ENCODE results near the gene TIGD1. TPM values are rescaled to one million over a fixed set of nuclear protein-coding genes. Genes with fewer than 3 reads are reported as not detected.

Gene TIGD1
- total and polyA plus RNA-seq, 2 experiments from 2014 or later = 7.6 to 9.3 TPM

DNA sequence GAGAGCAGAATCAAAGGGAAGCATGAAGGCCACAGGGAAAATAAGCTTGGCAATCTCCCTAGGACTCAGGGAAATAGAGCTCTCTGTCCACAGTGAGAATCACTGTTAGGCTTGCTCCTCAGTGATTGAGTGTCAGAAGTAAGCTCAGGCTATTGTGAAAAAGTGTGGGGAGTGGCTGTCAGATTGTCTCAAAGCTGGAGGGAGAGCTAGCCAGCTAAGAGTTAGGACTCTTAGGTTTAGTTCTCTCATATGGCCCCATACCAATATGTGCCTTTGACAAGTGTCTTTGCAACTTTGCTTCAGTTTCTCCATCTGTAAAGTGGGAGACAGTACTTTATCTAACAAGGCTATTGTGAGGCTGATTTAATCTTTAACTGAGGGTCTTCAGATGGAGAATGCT, 17.4 kb upstream of the TIGD1 start:
- ATAC-seq = no peak
- H3K36me3 Mint-ChIP-seq (ENCODE audit: low read depth) = peaks cover 75% of the 10 kb centered on the region
- Histone ChIP-seq H3K4me1 (ENCODE audit: insufficient read depth) (no peaks in the 10 kb centered on the region), H3K9me2 (ENCODE audit: insufficient read depth) (no peaks in the 10 kb centered on the region), H2AFZ (no peak overlapping the region), H3K36me3 (ENCODE audit: insufficient read depth) (peaks cover 39% of the 10 kb centered on the region), H3K79me2 (replicated peaks; ENCODE audit: insufficient read depth) (no peaks in the 10 kb centered on the region), H3K4me3 (no peak overlapping the region), H4K20me1 (replicated peaks; ENCODE audit: insufficient read depth) (peaks cover 10% of the 10 kb centered on the region), H3K4me2 (no peak overlapping the region), H3F3A (replicated peaks; ENCODE audit: low read depth) (no peaks in the 10 kb centered on the region), H3K27me3 (ENCODE audit: insufficient read depth) (no peaks in the 10 kb centered on the region), H3K27ac (ENCODE audit: low read depth) (no peak overlapping the region)
- TF ChIP-seq POLR2AphosphoS5 (IDR thresholded peaks at IDR 0.05; ENCODE audit: low read depth) = no peak
- TF ChIP-seq, protein P1, sequence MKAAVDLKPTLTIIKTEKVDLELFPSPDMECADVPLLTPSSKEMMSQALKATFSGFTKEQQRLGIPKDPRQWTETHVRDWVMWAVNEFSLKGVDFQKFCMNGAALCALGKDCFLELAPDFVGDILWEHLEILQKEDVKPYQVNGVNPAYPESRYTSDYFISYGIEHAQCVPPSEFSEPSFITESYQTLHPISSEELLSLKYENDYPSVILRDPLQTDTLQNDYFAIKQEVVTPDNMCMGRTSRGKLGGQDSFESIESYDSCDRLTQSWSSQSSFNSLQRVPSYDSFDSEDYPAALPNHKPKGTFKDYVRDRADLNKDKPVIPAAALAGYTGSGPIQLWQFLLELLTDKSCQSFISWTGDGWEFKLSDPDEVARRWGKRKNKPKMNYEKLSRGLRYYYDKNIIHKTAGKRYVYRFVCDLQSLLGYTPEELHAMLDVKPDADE (IDR thresholded peaks at IDR 0.05) = no peak
- no peak for TF ChIP-seq STAT1 (IDR thresholded peaks at IDR 0.05; ENCODE audit: unreplicated experiment)
- H3K9me3 Mint-ChIP-seq = no peaks in the 10 kb centered on the region
- H3K4me3 Mint-ChIP-seq = no peak overlapping the region
- 0 out of 3 replicates have a peak, but pooled peaks cover 3% of the 10 kb centered on the region for H3K4me1 Mint-ChIP-seq
- peaks cover 3% of the 10 kb centered on the region for H3K27me3 Mint-ChIP-seq (ENCODE audit: insufficient read depth, low read depth, poor library complexity)
- no peak overlapping the region; the same call in 1 of the 2 replicates for H3K27ac Mint-ChIP-seq
- no peak for DNase-seq (ENCODE audit: low spot score)

DNA sequence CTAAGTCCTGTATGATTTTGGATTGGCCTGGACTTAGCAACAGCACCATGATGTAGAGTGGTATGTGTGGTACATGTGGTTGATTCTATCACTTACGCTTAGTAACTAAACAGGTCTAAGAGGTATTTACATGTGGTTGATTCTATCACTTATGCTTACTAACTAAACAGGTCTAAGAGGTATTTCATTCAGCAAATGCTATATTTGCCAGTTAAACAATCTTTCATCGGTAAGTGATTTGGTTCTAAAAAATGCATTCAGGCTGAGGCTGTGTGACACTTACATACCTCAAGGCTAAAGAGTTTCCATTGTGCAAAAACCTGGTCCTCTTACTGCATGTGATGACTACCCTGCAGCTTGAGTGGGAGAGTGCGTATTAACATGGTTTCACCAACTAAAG, 13.2 kb upstream of the TIGD1 start:
- H3K4me3 ChIP-seq = no peak overlapping the region
- no peak for ATAC-seq
- H3K4me1 Mint-ChIP-seq = no peaks in the 10 kb centered on the region
- H3K4me1 ChIP-seq (ENCODE audit: insufficient read depth) = no peaks in the 10 kb centered on the region
- no peak overlapping the region for H3K4me3 Mint-ChIP-seq
- H3K9me3 Mint-ChIP-seq = no peaks in the 10 kb centered on the region
- H3K27ac ChIP-seq (ENCODE audit: low read depth) = no peak overlapping the region
- H3K36me3 ChIP-seq (ENCODE audit: insufficient read depth) = peaks cover 37% of the 10 kb centered on the region
- H3K79me2 ChIP-seq (replicated peaks; ENCODE audit: insufficient read depth) = no peaks in the 10 kb centered on the region; the same call in 1 of the 2 replicates
- peaks cover 69% of the 10 kb centered on the region for H3K36me3 Mint-ChIP-seq (ENCODE audit: low read depth)
- H3K9me2 ChIP-seq (ENCODE audit: insufficient read depth) = no peaks in the 10 kb centered on the region
- no peaks in the 10 kb centered on the region for H3F3A ChIP-seq (replicated peaks; ENCODE audit: low read depth)
- peaks cover under 1% of the 10 kb centered on the region for H3K27me3 Mint-ChIP-seq (ENCODE audit: insufficient read depth, low read depth, poor library complexity)
- no peak overlapping the region for H2AFZ ChIP-seq
- peaks cover 10% of the 10 kb centered on the region for H4K20me1 ChIP-seq (replicated peaks; ENCODE audit: insufficient read depth)
- H3K4me2 ChIP-seq = no peak overlapping the region
- H3K27me3 ChIP-seq (ENCODE audit: insufficient read depth) = no peaks in the 10 kb centered on the region
- H3K27ac Mint-ChIP-seq = no peak overlapping the region
- no peak for DNase-seq (ENCODE audit: low spot score)
- no peak for TF ChIP-seq ZNF114 (CRISPR knock-in tag; IDR thresholded peaks at IDR 0.05)
- TF ChIP-seq ZNF331 (CRISPR knock-in tag; IDR thresholded peaks at IDR 0.05; ENCODE audit: low read depth) = no peak
- no peak for TF ChIP-seq NANOG (IDR thresholded peaks at IDR 0.05; ENCODE audit: borderline replicate concordance)
- TF ChIP-seq EZH2 (IDR thresholded peaks at IDR 0.05; ENCODE audit: low read depth, unreplicated experiment) = no peak
- TF ChIP-seq JUNB (IDR thresholded peaks at IDR 0.05; ENCODE audit: unreplicated experiment) = no peak
- no peak for TF ChIP-seq CREB1 (CRISPR knock-in tag; IDR thresholded peaks at IDR 0.05; ENCODE audit: low read depth)
- no peak for TF ChIP-seq EZH2phosphoT487 (IDR thresholded peaks at IDR 0.05; ENCODE audit: unreplicated experiment)
- TF ChIP-seq, protein P1 (IDR thresholded peaks at IDR 0.05) = no peak
- TF ChIP-seq POLR2AphosphoS5 (IDR thresholded peaks at IDR 0.05; ENCODE audit: low read depth) = no peak
- TF ChIP-seq, protein P2, sequence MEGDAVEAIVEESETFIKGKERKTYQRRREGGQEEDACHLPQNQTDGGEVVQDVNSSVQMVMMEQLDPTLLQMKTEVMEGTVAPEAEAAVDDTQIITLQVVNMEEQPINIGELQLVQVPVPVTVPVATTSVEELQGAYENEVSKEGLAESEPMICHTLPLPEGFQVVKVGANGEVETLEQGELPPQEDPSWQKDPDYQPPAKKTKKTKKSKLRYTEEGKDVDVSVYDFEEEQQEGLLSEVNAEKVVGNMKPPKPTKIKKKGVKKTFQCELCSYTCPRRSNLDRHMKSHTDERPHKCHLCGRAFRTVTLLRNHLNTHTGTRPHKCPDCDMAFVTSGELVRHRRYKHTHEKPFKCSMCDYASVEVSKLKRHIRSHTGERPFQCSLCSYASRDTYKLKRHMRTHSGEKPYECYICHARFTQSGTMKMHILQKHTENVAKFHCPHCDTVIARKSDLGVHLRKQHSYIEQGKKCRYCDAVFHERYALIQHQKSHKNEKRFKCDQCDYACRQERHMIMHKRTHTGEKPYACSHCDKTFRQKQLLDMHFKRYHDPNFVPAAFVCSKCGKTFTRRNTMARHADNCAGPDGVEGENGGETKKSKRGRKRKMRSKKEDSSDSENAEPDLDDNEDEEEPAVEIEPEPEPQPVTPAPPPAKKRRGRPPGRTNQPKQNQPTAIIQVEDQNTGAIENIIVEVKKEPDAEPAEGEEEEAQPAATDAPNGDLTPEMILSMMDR (conservative IDR thresholded peaks at IDR 0.05; ENCODE audit: low read depth in 2 of 2) = no peak
- no peak for TF ChIP-seq REST (IDR thresholded peaks at IDR 0.05; ENCODE audit: unreplicated experiment)

All from GM23338 (cell line).